Stimulated activated CD4-positive, alpha-beta T cell treated with anti-CD3 and anti-CD28 coated beads, Interleukin-1b, Interleukin-23, amount 100 ng/mL, for 4 hours (primary cell): ENCODE results near the gene MROH8.
"Not testable (repeated sequence)": the region's sequence is repeated elsewhere in the genome, so short reads cannot be mapped to it uniquely, and the experiment has no call there.

Experiments used
- DNase-seq, 2 donors: peaks; one replicate each; pipeline ENCODE4 v3.0.0-alpha.2; 2020; ENCODE audit warnings: low read depth in 2 of 2

The MROH8 gene

DNA sequence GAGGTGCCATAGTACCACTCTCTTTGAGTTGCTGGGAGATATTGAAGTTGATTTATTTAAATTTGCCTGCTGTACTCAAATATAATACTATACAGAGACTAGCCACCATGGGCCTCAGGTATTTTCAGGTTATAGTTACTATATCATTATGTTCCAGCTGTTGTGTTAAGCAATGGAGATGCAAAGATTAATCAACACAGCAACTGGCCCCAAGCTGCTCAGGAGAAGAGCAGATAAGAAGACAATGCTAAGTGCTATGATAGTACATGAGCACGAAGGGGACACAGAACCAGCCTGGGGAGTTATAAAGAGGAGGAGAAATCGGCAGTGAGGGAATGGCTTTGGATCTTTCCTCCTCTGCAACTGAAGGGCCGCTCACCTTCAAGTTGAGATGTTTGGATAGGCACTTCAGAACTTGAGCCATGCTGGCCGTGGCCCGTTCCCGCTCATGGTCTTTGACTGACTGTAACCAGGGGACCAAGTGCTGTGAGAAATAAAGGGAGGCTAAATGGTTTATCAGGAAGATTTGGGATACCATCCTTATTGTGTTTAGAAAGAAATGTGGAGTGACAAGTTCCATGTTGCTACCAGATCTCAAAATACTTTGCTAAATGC, 24.6 kb downstream of the MROH8 start:
- no peak for DNase-seq

DNA sequence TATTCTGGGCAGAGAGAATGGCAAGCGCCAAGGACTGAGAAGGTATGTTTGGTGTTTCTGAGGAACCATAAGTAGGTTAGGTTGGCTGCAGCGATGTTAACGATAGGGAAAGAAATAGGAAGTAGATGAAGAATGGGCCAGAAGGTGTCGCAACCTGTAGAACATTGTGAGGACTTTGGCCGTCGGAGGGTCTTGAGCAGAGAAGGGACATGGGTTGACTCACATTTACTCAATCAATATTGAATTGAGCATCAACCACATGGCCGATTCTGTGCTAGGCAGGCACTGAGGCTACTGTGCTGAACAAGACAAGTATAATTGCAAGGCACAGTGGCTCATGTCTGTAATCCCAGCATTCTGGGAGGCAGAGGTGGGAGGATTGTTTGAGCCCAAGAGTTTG, 27.1 kb downstream of the MROH8 start:
- DNase-seq: no peak

DNA sequence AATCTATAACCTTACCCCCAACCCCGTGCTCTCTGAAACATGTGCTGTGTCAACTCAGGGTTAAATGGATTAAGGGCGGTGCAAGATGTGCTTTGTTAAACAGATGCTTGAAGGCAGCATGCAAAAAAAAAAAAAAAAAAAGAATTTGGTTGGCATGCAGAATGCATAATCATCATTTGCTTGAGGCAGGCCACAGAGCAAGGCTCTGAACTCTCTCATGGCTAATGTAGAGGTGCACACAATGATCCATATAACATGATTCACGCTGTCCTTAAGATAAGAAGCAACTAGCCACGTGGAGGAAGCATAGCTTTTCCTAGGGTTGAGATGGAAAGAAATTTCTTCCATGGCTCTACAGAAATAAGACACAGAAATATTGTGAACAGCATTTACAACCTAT, 27.8 kb downstream of the MROH8 start:
- DNase-seq: no peak

DNA sequence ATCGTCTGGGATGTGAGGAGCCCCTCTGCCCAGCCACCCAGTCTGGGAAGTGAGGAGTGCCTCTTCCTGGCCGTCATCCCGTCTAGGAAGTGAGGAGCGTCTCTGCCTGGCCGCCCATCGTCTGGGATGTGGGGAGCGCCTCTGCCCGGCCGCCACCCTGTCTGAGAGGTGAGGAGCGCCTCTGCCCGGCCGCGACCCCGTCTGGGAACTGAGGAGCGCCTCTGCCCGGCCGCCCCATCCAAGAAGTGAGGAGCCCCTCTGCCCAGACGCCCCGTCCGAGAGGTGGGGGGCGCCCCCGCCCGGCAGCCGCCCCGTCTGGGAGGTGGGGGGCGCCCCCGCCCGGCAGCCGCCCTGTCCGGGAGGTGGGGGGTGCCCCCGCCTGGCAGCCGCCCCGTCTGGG, 28.5 kb downstream of the MROH8 start:
- not testable (repeated sequence) for DNase-seq

DNA sequence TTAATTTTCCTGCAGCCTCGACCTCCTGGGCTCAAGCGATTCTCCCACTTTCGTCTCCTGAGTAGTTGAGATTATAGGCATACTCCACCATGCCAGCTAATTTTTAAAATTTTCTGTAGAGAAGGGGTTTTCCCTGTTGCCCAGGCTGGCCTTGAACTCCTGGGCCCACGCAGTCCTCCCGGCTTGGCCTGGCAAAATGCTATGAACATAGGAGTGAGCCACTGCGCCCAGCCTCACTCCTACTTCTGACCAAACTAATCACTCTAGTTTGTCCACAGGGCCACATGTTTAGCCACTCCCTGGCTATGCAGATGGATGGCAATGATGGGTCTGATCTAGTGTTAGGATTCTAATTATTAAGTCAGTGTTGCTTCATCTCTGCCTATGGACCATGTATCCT, 32.1 kb downstream of the MROH8 start:
- no peak for DNase-seq

DNA sequence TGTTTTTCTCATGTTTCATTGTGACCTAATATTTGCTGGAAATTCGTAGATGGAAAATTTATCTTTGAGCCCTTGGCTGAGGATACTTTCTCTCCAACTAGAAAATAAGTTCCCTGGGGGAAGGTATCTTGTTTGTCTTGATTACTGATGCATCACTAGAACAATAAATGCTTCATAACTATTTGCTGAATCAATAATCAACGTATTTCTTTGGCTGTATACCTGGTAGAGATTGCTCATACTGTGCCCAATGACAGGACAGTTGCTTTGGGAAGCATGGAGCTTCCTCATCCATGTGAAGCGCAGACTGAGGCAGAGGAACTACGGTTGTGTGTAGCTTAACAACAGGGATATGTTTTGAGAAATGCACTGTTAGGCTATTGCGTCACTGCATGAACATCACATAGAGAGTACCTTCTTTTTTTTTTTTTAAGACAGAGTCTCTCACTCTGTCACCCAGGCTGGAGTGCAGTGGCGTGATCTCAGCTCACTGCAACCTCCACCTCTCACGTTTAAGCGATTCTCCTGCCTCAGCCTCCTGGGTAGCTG, 34.4 kb downstream of the MROH8 start:
- no peak for DNase-seq

DNA sequence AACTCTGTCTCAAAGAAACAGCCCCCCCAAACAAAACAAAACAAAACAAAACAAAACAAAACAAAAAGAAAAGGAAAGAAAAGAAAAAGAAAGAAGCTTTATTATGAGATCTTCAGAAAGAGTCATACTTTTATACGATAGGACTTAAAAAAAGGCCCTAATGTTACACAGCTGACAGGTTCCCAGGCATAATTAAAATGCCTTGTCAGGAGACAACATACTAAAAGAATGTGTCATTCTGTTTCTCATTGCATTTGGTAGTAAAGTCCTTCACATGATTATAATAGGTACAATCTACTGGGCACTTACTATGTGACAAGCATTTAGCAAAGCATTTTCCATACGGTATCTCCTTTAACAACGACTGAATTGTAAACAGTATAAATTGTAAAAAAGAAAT, 36.6 kb downstream of the MROH8 start:
- DNase-seq: no peak

DNA sequence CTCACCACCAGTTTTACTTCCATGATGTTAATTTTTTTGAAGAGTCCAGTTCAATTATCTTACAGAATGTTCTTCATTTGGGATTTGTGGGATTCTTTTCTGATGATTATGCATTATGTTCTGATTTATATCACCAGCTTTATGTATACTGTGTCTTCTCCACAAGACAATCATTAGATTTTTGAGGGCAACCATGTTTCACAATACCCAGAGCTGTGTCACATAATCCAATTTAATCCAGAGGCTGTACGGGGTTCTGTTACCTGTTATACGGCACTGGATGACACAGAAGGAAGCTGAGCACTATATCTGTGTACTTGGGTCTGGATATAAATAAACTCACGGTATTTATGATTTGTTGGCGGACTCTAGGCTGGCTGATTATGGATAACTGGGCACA, 41.8 kb downstream of the MROH8 start:
- DNase-seq: no peak

DNA sequence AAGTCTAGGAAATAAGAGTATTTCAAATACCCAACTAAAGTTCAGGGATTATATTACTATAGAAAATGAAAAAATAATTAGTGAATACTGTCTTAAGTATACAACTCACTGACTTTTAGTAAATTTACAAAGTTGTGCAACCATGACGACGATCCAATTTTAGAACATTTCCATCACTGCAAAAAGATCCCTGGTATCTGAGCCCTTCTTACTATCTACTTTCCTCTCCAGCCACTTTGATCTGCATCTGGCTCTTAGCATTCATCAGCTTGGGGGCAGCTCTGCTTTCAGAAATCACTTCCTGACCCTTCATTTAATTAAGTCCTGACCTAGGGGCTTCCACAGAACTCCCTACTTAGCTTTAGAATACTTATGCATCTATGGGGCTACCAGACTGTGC, 45.4 kb downstream of the MROH8 start:
- DNase-seq: no peak

DNA sequence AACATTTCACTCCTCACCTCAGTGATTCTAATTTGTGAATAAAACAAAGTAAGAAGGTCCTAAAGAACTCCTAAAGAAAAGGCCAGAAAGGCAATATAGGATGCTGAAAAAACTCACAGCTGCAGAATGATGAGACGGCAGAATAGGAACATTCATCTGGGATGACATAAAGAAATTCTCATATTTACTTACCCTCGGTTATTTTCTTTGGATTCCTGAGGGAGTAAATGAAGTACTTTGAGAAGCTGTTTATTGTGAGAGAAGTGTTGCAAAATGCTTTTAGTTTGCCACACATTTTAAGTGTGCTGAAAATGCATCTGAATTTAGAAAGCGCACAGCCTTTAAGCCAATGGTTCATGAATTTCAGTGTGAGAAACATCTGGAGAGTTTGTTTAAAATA, 47.9 kb downstream of the MROH8 start:
- DNase-seq: no peak

DNA sequence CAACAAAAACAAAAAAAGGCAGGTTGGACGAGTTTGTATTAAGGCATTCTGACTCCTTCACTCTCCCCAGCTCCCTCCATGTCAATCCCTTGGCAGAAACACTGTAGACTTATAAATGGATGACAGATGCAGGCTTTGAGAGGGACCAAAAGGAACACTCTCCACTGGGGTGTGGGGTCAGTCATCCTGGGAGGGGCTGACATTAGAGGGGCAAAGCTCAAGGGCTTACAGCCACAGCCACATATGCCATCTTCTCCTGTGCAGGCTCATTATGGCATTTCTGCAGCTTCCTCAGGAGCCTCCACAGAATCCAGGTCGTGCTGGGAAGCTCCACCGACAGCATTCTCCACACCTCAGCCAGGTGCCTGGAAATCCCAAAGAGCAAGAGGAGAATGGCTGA, 50.5 kb downstream of the MROH8 start:
- no peak for DNase-seq

DNA sequence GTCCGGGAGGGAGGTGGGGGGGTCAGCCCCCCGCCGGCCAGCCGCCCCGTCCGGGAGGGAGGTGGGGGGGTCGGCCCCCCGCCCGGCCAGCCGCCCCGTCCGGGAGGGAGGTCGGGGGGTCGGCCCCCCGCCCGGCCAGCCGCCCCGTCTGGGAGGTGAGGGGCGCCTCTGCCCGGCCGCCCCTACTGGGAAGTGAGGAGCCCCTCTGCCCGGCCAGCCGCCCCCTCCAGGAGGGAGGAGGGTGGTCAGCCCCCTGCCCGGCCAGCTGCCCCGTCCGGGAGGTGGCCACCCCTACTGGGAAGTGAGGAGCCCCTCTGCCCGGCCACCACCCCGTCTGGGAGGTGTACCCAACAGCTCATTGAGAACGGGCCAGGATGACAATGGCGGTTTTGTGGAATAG, 53.1 kb downstream of the MROH8 start:
- not testable (repeated sequence) for DNase-seq

DNA sequence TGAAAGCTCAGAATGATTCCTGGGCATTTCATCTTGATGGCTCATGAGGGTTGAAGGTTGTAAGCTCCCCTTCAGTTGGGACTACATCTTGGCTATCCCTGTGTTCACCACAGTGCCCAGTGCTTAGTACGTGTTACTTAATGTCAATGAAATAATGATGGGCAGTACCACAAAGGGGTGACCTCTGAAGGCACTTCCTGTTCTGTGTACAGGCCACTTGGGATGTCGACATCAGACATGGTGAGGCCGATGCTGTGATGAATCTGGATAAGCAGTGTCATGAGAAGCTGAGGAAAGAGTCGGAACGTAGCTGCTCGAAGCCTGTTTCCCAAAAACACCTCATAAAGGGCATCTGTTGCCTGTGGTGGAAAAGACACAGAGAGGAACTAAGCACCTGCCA, 55.9 kb downstream of the MROH8 start:
- DNase-seq: no peak

DNA sequence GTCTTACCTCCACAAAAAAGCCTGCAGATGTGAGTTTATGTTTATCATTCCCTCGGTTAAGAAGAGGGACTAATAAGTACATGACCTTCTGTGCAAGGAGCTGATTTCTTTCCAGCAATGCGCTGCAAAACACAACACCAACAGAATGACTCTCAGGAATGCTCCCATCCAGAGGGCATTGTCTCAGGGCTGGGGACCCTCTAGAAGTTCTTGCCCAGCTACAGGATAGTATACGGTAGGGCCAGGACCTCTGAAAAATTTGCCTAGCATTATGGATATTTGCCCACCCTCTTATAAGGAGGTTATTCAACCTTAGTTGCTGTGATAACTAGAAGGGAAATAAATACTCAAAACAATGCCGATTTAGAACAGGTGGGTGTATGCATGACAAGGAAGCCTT, 58.9 kb downstream of the MROH8 start:
- DNase-seq: no peak

DNA sequence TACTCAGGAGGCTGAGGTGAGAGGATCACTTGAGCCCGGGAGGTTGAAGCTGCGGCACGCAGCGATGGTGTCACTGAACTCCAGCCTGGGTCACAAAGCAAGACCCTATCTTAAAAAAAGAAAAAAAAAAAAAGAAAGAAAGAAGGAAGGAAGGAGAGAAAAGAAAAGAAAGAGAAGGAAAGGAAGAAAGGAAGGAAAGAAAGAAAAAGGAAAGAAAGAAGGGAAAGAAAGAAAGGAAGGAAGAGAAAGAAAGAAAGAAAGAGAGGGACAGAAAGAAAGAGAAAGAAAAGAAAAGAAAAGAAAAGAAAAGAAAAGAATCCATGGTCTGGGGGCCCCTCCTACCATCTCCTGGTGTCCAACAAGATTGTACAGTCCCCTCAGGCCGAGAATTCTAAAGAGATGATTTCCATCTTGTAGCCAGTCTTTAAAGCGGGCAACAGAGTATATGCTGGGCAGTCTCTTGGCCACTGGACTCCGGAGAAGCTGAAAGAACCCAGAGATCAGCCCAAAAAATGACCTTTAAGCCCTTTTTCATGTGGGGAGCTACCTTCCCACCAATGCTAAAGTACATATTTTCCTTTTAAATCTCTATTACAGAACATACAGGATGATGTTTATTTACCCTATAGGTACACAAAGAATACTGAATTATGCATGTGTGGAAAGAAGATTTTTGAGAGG, 59.9 kb downstream of the MROH8 start:
- DNase-seq: no peak

GRCh38 chr20:37114012-37114411, 65.3 kb downstream of the MROH8 start:
- DNase-seq: no peak

- DNase-seq: no peak
Measured at GRCh38 chr20:37111926-37112455, 67.4 kb downstream of the MROH8 start.

- no peak for DNase-seq
Measured at GRCh38 chr20:37108676-37109075, 70.7 kb downstream of the MROH8 start.

DNA sequence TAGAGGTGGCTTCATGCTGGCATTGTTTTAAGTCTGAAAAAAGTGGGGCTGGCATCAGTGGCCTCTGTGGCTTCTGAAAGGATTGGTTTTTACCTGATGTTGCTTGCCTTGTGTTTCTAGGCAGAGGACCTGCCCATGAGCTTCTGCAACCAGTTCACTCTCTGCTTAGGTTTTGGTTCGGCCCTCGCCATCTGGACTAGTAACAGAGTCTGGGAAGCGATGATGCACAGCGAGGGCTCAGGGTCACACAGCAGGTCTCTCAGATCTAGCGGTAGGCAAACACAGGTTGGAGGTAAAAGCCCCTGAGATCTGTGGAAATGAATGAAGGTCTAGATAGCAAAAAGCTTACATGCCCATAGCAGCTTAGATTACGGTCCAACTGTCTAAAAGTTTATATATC, 76.8 kb downstream of the MROH8 start:
- DNase-seq: no peak

- no peak for DNase-seq
Measured at GRCh38 chr20:37096415-37097041, 82.8 kb downstream of the MROH8 start.

DNA sequence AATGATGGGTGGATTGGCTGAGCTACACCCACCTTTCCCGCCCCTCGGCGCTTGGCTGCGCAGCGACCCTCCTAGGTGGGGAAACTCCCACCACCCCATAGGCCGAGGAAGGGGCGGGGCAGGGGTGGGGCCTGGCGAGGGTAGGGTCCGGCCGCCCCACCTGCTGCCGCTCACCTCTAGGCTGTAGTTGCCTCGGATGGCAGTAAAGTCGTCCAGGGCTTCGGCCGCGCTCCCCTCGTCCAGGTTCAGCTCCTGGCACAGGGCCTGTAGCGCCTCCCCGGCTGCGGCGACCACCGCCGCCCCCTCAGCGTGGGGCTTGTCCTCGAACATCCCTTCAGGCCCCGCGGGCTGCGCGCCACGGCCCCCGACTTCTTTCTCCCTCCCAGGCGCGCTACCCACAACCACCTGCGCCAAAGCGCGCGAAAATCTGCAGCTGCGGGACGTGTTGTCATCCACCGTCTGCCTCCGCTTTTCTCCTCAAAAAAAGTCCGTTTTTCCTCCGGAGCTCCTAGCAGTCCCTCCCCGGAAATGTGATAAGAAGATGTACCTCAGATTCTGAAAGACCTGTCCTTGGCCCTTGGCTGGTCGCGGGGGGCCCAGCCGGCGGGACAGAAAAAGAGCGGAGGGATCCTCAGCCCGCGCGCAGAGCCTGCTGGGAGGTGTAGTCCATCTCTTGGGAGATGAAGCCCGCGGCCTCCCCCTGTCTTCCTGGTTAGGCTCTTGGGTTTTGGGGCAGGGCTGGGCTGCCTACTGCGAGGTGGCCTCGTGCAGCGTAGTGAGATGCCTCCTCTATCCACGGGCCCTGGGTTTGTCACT, 83.5 kb downstream of the MROH8 start, which contains the start of gene RBL1:
Gene RBL1 (minus strand): TSS at position 399 of the 816 bp plus-strand sequence. CDS start 69 bp downstream, at position 330.
- peak; percentile 70 to 80 for DNase-seq

DNA sequence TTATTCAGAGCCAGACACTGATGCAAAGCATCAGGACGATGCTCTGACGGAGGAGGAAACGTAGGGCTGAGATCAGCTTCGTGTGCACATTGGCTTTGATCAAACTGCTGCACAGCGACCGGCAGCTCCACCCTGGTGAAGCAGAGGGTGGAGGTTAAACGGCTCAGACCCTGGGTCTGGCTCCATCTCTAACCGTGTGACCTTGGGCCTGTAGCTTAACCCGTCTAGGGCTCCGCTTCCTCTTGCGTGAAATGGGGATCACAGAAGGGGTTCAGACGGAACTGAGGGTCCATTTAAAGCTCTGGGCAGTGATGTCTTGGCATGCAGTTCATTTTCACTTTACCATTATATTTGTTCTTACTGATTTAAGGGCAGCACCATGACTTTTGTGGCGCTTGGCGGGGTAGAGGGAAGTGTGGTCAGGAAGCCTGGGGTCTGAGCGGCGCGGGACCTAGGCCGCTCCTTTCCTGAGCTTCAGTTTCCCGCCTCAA, 84.2 kb downstream of the MROH8 start:
- peak in 1 of 2 donors; percentile 18 for DNase-seq
